GM19023 (cell line): ENCODE results near the gene GRHL3.

ENCODE experiments used
- ATAC-seq: cut with Tn5 transposase; IDR thresholded peaks from one replicate; pipeline ENCODE4 v1.9.1; 2021; ENCODE audit warnings: mild to moderate bottlenecking, moderate library complexity; ENCODE audit not compliant: unreplicated experiment

Gene GRHL3

DNA sequence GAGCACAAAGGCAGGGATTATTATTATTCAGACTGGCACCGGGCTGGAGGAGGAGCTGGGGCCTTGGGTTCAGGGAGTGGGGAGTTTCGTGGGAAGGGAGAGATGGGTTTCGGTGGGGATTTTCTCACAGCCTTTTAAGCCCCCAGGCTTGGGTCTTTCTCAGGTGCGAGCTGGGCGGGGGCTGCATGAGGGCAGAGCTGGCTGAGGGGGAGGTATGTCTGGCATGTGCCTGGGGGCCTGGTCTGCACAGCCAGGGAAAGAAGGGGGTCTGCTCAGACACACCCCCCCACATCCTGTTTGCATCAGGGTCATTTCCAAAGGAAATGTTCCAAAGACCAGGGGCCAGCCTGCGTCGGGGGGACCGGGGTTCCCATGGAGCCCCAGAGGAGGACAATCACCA is 21.6 kb downstream of the GRHL3 start:
- ATAC-seq: no peak

- no peak for ATAC-seq
Measured at GRCh38 chr1:24341260-24341659, 22.1 kb downstream of the GRHL3 start.

DNA sequence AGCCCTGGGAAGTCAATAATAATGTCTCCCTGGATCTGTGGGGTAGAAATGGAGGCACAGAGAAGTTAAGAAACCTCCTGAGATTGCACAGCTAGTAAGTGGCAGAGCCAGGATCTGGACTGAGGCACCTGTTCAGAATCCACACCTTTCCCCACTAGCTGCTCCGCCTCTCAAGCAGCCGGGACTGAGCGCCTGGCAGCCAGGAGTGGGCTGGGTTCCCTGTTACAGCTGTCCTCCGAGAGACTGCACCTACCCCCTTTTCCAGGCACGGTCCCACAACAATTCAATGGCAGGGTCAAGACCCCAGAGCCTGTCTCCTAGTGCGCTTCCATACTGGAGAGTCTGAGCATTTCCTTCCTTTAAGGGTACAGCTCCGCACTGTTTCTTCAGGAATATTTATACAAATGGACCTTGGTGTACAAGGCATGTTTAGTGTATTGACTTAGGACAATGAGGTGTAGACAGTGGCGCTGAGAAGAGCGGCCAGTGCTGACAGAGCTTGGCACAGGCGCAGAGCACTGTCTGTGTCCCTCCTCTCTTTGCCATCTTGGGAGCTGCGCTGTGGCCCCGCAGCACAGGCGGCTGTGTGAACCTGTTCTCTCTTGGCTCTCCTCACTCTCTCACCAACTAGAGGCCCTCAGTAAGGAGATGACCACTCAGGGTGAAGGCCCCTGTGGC is 24.4 kb downstream of the GRHL3 start:
- no peak for ATAC-seq

DNA sequence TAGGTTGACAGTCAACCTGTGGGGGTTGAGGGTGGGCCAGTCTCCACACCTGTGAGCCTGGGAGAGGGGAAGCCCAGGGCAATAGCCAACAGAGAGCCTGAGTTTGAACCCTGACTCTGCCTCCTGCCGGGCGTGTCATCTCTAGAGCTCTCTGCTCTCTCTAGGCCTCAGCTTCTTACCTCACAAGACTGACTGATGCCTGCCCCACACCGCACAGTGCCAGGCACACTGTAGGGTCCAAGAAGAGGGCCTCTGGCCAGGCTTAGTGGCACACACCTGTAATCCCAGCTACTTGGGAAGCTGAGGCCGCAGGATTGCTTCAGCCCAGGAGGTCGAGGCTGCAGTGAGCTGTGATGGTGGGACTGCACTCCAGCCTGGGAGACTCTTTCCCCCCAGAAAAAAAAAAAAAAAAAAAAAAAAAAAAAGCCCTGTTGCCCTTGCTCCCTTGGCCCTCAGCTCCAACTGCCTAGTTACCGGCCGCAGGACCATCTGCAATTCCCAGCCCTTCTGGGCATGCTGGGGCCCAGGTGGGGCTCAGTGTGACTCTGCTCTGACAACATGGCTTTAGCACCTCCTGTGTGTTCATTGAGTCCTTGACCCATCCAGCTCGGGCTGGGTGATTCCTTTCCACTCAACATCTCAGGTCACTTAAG is 25.1 kb downstream of the GRHL3 start:
- ATAC-seq: no peak

DNA sequence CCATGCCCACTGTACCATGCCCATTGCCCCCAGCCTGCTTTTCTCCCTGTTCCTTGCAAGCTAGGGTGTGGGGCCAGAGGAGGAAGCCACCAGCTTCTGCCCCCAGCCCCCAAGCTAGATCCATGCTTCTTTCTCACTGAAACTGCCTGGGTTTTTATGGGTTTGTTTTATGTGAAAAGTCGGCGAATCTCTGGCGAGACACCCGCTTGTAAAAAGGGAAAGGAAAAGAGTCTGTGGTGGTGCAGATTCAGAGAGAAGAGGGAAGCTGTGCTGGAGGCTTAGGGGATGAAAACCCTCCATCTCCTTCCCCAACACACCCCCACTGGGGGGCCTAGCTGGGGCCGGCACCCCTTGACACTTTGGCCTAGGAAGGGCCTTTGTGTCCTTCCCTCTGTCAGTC is 26.2 kb downstream of the GRHL3 start:
- ATAC-seq: no peak

DNA sequence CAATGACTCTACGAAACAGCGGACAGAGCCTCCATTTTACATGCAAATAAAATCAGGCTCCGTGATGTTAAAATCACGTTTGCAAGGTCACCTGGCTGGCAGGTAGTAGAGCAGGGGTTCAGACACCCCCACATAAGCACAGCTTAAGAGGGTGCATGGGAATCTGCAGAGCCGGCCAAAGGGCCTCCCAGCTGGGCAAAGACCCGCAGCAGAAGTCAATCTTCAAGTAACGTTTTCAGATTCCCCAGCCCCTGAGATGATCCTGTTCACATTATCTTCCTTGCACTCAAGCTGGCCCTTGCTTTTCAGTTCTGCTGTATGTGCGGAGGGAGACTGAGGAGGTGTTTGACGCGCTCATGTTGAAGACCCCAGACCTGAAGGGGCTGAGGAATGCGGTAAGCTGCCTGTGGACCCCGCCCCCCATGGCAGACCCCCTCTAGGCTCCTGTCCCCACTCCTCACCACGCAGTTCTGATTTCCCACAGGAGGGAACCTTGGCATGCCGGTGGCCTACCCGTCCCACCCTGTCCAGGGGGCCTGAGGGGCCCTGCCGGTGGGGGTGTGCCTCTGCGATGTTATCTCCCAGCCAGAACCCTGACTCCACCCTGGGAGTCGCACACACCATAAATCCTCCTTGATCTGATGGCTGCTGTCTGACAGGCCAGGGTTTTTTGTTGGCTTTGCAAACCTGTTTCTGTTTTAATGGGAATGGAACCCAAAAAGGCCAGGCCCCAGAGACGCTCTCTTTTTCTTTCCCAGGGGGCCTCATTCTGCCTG is 28.2 kb downstream of the GRHL3 start:
- no peak for ATAC-seq

DNA sequence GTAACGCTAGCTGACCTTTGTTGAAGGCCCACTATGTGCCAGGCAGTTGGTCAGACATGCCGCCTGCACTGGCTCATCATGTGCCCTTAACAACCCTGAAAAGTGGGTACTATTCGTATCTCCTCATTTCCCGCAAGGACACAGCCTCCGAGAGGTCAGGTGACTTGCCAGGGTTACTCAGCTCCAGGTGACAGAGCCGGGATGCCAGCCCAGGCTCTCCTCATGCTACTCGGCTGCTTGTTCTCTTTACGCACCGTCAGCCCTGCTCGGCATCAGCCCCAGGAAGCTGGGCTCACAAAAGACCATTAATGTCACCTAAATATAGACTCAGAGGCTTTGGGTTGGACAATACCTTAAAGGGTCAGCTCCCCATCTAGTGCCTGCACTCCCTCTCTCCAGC is 29.0 kb downstream of the GRHL3 start:
- ATAC-seq: no peak

DNA sequence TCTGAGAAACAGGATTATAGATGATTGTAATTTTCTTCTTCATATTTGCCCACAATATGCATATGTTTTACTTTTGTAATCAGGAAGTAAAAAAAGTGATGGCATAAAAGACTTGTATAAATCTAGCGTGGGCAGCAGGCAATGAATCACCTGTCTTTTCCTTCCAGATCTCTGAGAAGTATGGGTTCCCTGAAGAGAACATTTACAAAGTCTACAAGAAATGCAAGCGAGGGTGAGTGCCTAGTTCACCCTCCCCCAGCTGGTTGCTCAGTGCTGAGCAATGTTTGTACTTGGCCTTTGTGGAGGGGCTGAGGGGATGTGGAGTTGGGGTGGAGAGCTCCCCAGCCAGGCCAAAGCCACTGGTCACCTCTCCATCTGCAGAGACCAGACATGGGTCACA is 30.7 kb downstream of the GRHL3 start:
- no peak for ATAC-seq

GRCh38 chr1:24351247-24351646 is 32.1 kb downstream of the GRHL3 start:
- no peak for ATAC-seq

- ATAC-seq: no peak
Measured at GRCh38 chr1:24351918-24352627, 32.9 kb downstream of the GRHL3 start.

GRCh38 chr1:24353292-24353891 is 34.2 kb downstream of the GRHL3 start:
- no peak for ATAC-seq

DNA sequence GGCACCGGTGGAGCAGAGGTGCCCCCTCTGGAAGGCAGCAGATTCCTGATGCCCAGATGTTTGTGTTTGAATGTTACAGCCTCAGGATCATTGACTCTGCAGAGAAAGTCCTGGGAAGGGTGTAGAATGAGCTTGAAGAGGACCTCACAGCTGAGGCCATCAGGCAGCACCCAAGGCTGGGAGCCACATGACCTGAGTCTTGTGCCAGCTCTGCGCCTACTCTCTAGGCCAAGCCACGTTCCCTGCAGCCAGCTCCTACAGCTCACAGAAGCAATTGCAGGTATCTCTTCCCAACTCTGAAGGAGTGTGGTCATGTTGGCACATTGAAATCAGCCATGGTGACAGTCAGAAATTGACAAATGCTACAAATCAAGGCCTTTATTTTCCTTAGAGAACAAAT is 36.3 kb downstream of the GRHL3 start:
- no peak for ATAC-seq

- ATAC-seq: no peak
Measured at GRCh38 chr1:24357038-24357437, 37.9 kb downstream of the GRHL3 start.

GRCh38 chr1:24360681-24361080 is 41.5 kb downstream of the GRHL3 start:
- no peak for ATAC-seq

GRCh38 chr1:24361811-24362210 is 42.7 kb downstream of the GRHL3 start:
- no peak for ATAC-seq

DNA sequence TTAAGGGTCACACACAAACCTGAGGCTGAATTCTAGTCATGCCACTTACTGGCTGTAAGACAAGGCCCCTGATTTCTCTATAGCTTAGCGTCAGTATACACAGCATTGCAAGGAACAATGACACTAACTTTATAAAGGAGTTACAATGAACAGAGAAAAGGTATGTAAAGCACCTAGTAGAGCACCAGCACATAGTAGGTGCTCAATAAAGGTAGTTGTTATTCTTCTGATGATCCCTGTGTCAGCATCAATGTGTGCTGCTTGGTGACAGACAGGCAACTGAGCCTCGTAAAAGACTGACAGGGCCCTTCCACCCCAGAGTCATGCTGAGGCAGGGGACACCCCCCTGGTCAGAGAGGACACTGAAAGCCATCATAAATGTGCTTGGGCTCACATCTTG is 43.2 kb downstream of the GRHL3 start:
- ATAC-seq: no peak

DNA sequence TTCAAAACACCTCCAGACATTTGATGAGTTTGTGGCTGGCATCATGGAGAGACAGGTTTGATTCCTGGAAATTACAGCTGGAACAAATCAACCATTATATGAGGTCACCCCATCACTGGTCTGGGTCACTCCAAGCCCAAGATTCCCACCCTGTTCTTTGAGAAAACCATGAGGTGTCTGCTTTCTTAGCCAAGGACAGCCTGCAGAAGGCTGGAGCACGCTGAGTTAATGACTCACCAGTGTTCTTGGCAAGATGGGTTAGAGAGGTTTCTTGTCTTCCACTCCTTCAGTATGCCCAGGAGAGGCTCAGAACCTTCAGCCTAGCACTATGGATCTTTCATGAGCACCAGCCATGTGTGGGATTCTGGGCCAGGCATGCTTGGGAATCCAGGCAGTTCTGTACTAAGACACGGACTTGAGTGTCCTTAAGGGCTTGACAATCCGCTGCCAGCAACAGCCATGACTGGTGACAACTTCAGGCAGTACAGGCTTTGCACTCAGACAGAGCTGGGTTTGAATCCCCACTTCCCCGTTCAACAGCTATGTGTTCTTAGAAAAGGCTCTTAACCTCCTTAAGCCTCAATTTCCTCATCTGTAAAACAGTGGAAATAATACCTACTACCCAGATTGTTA is 43.9 kb downstream of the GRHL3 start:
- no peak for ATAC-seq

DNA sequence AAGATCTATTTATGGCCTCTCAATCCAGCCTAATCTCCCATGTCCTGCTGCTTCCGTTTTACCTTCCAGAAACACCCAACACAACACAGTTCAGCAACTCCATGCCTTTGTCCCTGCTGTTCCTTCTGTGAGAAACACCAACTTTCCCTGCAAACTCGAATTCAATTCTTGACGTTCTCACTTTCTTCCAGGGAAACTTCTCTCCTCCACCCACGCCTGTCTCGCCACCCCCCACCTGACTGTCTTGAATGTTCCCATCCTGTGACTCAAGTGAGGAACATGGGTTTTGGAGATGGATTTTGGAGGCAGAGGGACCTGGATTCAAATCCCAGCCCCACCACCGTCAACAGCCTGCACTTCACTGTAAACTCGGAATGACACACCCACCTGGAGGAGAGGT is 44.8 kb downstream of the GRHL3 start:
- no peak for ATAC-seq

- ATAC-seq: no peak
Measured at GRCh38 chr1:24364605-24364974, 45.4 kb downstream of the GRHL3 start.

GRCh38 chr1:24364975-24365678 is 46.0 kb downstream of the GRHL3 start:
- no peak for ATAC-seq
